Karpas-422 (cell line): ENCODE results near the gene TMEM53. TPM values are rescaled to one million over a fixed set of nuclear protein-coding genes. Genes with fewer than 3 reads are reported as not detected.

Source experiments
- DNase-seq: peaks from one replicate; pipeline ENCODE4 v3.0.0-alpha.2; 2015
- H2AFZ ChIP-seq: fragments of 200-600 bp; sonication (generic); 2 replicates; pipeline ENCODE4 v1.6.1; 2014; ENCODE audit warnings: antibody characterized with exemption, low read length, mixed read lengths
- H3K27ac ChIP-seq: fragments of 200-600 bp; sonication (generic); 2 replicates; pipeline ENCODE4 v1.5.1; 2014; ENCODE audit warnings: mild to moderate bottlenecking, low read length, moderate library complexity
- H3K27me3 ChIP-seq: fragments of 200-600 bp; sonication (generic); 2 replicates; pipeline ENCODE4 v1.6.1; 2014; ENCODE audit warnings: low read length, mixed read lengths
- H3K36me3 ChIP-seq: fragments of 200-600 bp; sonication (generic); 2 replicates; pipeline ENCODE4 v1.6.1; 2014; ENCODE audit warnings: low read length, mixed read lengths; ENCODE audit not compliant: insufficient read depth
- H3K4me1 ChIP-seq: fragments of 200-600 bp; sonication (generic); 2 replicates; pipeline ENCODE4 v1.6.1; 2014; ENCODE audit warnings: mild to moderate bottlenecking, low read length, mixed read lengths
- H3K4me2 ChIP-seq: fragments of 200-600 bp; sonication (generic); 2 replicates; pipeline ENCODE4 v1.6.1; 2014; ENCODE audit warnings: low read length, low read depth, mild to moderate bottlenecking; ENCODE audit not compliant: poor library complexity, severe bottlenecking
- H3K4me3 ChIP-seq: fragments of 200-600 bp; sonication (generic); 2 replicates; pipeline ENCODE4 v1.5.1; 2014; ENCODE audit warnings: mild to moderate bottlenecking, antibody characterized with exemption, low read length, mixed read lengths
- H3K79me2 ChIP-seq: fragments of 200-600 bp; sonication (generic); 2 replicates; pipeline ENCODE4 v1.6.1; 2014; ENCODE audit warnings: mild to moderate bottlenecking, low read length, mixed read lengths
- H3K9ac ChIP-seq: fragments of 200-600 bp; sonication (generic); 2 replicates; pipeline ENCODE4 v1.6.0; 2014; ENCODE audit warnings: low read length
- H3K9me2 ChIP-seq: fragments of 200-600 bp; sonication (generic), shearing (Covaris generic); replicated peaks from 2 replicates; pipeline ENCODE4 v1.6.0; 2014; ENCODE audit warnings: mild to moderate bottlenecking, low read length, moderate library complexity; ENCODE audit not compliant: insufficient read depth
- H3K9me3 ChIP-seq: fragments of 300-700, 200-600 bp; sonication (generic); 2 replicates; pipeline ENCODE4 v1.6.1; 2014; ENCODE audit warnings: low read length, mixed read lengths
- H4K20me1 ChIP-seq: fragments of 200-600 bp; sonication (generic); 2 replicates; pipeline ENCODE4 v1.6.1; 2014; ENCODE audit warnings: mild to moderate bottlenecking, antibody characterized with exemption, low read length, low read depth; ENCODE audit not compliant: insufficient read depth
- total RNA-seq: library from RNA; depleted of rRNA; stranded (reverse); fragments of >200 nt; shearing (Covaris generic); gene quantifications from 2 replicates; pipeline ENCODE4 v1.2.3, GENCODE V29; 2014; ENCODE audit warnings: low replicate concordance

The TMEM53 gene
- total RNA-seq, 1 experiment from 2014 or later: 10.7 TPM

DNA sequence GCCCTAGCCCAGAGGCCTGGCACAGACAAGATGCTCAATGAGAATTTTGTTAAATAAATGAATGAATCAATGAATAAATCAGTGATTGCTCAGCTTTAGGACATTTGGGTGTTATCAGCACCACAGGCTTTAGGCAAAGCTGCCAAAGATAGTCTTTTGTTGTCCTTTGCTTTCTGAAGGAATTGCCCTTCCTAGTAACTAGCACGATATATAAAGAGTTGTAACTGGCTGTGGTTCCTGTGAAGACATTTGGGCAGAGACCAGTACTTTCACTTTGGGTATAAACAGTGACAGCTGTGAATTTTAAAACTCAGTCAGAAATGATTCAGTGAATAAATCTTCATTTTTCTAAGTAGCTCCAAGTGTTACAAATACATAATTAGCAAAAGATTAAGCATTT is 43.4 kb upstream of the TMEM53 start:
- DNase-seq: no peak
- Histone ChIP-seq H4K20me1 (no peaks in the 10 kb centered on the region), H3K9me2 (no peaks in the 10 kb centered on the region), H3K27me3 (no peaks in the 10 kb centered on the region), H3K79me2 (no peaks in the 10 kb centered on the region), H3K4me2 (peak overlapping the region; percentile 36), H3K4me1 (peaks cover 83% of the 10 kb centered on the region), H2AFZ (no peak overlapping the region), H3K36me3 (no peaks in the 10 kb centered on the region), H3K4me3 (0 out of 2 replicates have a peak overlapping the region, but pooled peaks have one; percentile 17), H3K9me3 (no peaks in the 10 kb centered on the region), H3K27ac (peak overlapping the region; percentile 52; the same call in 1 of the 2 replicates), H3K9ac (0 out of 2 replicates have a peak overlapping the region, but pooled peaks have one; percentile 10)

DNA sequence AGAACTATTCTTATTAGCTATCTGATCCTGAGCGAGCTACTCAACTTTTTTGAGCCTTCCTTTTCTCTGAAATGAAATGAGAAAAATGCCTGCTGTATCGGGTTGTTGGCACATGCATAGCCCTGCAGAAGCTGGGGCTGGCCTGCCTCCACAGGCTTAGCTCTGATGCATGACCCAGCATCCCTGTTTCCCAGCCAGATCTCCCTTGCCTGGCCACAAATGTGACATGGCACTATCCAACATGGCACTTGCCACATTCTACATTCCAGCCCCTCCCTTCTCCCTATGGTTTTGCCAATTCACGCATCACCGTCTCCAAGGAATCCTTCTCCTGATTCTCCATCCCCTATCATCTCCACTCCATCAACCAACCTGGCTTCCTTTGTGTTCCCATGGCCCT is 42.9 kb upstream of the TMEM53 start:
- H4K20me1 ChIP-seq: no peaks in the 10 kb centered on the region
- H3K9me2 ChIP-seq: no peaks in the 10 kb centered on the region
- H3K9me3 ChIP-seq: no peaks in the 10 kb centered on the region
- DNase-seq: no peak
- no peak overlapping the region for H3K4me3 ChIP-seq
- peak overlapping the region; percentile 36 for H3K4me2 ChIP-seq
- peaks cover 83% of the 10 kb centered on the region for H3K4me1 ChIP-seq
- no peak overlapping the region for H2AFZ ChIP-seq
- peak overlapping the region; percentile 52; the same call in 1 of the 2 replicates for H3K27ac ChIP-seq
- H3K27me3 ChIP-seq: no peaks in the 10 kb centered on the region
- no peak overlapping the region for H3K9ac ChIP-seq
- H3K36me3 ChIP-seq: no peaks in the 10 kb centered on the region
- no peaks in the 10 kb centered on the region for H3K79me2 ChIP-seq

DNA sequence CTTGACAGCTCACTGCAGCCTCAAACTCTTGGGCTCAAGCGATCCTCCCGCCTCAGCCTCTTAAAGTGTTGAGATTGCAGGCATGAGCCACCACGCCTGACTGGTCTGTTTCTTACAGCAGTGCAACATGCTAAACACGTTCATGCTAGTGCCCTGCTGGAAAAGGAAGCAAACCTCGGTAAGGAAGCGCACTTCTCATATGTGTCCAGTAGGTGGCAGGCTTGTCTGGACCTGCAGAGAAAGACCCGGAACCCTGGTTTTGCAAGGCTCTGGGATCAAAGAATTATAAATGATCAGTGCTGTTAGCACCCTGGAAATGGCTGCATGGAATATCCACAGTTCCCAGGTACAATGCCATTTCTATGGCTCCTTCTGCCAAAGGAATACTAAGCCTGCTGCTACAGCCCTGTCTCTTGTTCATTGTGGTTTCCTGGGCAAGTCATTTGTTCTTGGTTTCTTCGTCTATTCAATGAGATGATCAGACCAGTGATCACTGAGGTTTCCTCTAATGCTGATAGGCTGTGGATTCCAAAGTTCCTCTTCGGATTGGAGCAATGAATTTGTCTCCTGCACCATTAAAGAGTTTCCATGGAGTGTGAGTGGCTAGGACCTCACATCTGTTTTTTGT is 40.8 kb upstream of the TMEM53 start:
- peak overlapping the region; percentile 98 for H3K27ac ChIP-seq
- H3K9ac ChIP-seq: peak overlapping the region; percentile 60
- no peaks in the 10 kb centered on the region for H3K9me2 ChIP-seq
- H3K4me1 ChIP-seq: peaks cover 74% of the 10 kb centered on the region
- H3K36me3 ChIP-seq: no peaks in the 10 kb centered on the region
- H3K27me3 ChIP-seq: no peaks in the 10 kb centered on the region
- H3K9me3 ChIP-seq: no peaks in the 10 kb centered on the region
- H3K4me3 ChIP-seq: no peak overlapping the region
- peak overlapping the region; percentile 34 for H3K4me2 ChIP-seq
- H4K20me1 ChIP-seq: no peaks in the 10 kb centered on the region
- no peaks in the 10 kb centered on the region for H3K79me2 ChIP-seq
- peak overlapping the region; percentile 49 for H2AFZ ChIP-seq
- peak; percentile 96 for DNase-seq

DNA sequence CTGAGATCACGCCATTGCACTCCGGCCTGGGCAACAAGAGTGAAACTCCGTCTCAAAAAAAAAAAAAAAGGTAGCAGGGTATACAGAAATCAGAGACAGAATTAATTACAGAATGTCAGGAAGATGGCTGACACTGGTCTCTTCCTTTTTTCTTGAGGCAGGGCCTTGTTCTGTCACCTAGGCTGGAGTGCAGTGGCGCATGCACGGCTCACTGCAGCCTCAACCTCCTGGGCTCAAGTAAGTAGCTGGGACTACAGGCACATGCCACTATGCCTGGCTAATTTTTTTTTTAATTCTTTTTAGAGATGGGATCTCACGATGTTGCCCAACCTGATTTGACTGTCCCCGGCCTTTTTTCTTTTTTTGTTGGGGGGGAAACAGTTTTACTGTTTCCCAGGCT is 40.3 kb upstream of the TMEM53 start:
- DNase-seq: peak; percentile 85
- Histone ChIP-seq H4K20me1 (no peaks in the 10 kb centered on the region), H3K4me1 (peaks cover 71% of the 10 kb centered on the region), H3K27ac (peak overlapping the region; percentile 98), H3K4me3 (no peak overlapping the region), H3K9me3 (no peaks in the 10 kb centered on the region), H3K27me3 (no peaks in the 10 kb centered on the region), H3K4me2 (peak overlapping the region; percentile 34), H2AFZ (peak overlapping the region; percentile 19; the same call in 1 of the 2 replicates), H3K79me2 (no peaks in the 10 kb centered on the region), H3K36me3 (no peaks in the 10 kb centered on the region), H3K9me2 (no peaks in the 10 kb centered on the region), H3K9ac (peak overlapping the region; percentile 60)

DNA sequence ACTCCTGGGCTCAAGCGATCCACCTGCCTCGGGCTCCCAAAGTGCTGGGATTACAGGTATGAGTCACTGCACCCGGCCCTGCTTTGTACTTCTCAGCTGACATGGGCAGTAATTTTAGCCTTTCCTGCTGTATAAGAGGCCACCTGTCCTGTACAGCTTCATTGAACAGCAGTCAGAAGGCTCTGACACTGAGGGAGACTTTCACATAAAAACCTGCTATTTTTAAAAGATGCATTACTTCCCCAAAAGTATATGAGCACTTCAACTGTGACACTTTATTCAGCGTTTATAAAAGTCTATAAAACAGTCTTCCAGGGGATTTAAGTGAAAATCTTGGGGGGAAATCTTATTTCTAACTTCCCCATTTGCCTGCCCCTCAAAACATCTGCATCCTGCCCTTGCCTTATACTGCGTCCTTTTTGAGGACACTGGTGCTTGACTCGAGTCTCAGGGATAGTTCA is 39.1 kb upstream of the TMEM53 start:
- H3K27me3 ChIP-seq: no peaks in the 10 kb centered on the region
- H3K79me2 ChIP-seq: no peaks in the 10 kb centered on the region
- H2AFZ ChIP-seq: no peak overlapping the region
- H3K4me3 ChIP-seq: peak overlapping the region; percentile 3
- no peaks in the 10 kb centered on the region for H4K20me1 ChIP-seq
- H3K27ac ChIP-seq: peak overlapping the region; percentile 98
- no peaks in the 10 kb centered on the region for H3K36me3 ChIP-seq
- peak; percentile 92 for DNase-seq
- H3K9ac ChIP-seq: peak overlapping the region; percentile 27
- H3K4me2 ChIP-seq: peak overlapping the region; percentile 62
- H3K9me2 ChIP-seq: no peaks in the 10 kb centered on the region
- H3K4me1 ChIP-seq: peaks cover 70% of the 10 kb centered on the region
- no peaks in the 10 kb centered on the region for H3K9me3 ChIP-seq

DNA sequence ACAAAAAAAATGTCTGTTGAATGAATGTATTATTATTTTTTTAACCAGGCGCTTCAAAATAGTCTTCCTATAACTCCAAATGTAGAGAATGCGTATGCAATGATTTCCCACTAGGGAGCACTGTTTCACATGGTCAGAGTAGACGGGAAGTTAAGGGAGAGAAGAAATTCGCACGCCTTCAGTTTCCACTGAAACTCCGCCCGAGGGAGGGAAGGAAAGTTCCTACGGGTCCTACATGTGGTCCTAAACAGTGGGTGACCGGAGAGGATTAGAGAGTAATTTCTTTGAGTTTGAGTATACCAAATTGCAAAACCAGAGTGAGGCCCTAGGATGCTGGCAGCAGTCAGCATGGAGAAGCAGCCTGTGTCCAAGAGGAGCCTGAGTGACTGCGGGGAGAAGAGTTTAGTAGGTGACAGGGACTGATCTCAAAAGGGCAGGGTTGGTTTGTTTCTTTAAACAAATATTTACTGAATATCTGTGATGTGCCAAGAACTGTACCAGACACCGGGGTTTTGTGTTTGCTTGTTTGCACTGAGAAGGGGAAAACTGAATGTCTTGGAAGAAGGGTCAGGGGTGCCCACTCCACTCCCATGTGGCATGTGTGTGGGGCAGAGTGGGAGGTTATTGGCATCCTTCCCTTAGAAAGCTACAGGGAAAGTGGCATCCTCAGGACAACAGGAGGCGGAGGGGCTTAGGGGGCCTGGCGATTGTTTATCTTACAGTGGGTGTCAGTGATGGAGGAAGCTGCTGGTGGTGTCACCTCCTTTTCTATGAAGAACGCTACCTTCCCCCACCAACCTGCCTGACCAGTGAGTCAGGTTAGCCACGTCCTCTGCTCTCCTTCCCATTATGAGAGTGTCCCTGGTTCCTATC is 33.9 kb upstream of the TMEM53 start:
- Histone ChIP-seq H3K4me3 (peak overlapping the region; percentile 35; the same call in 1 of the 2 replicates), H3K9ac (peak overlapping the region; percentile 48), H3K79me2 (no peaks in the 10 kb centered on the region)

DNA sequence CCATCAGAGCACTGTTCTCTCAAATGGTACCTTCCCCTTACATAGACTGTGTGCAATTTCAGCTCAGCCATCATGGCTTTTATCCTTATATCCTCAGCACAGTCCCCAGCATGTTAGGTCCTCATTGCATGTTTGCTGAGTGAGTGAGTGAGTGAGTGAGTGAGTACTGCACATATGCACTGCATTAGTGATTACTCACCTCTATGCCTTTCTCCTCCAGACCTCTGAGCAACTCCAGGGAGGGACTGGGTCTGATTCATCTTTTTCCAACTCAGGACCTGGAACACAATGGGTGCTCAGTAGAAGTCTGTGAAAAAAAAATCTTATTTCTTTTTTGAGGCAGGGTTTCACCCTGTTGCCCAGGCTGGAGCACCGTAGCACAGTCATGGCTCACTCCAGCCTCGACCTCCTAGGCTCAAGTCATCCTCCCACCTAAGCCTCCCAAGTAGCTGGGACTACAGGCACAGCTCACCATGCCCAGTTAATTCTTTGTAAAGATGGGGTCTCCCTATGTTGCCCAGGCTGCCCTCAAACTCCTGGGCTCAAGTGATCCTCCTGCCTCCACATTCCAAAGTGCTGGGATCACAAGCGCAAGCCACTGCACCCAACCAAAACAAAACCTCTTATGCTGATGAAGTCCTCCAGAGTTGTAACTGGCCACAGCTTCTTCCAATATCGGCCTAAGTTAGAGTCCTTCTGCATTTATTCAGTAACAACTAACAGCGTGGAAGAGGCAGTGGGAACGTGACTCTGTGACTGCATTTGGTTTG is 33.0 kb upstream of the TMEM53 start:
- Histone ChIP-seq H3K4me1 (peaks cover 27% of the 10 kb centered on the region), H3K9me3 (no peaks in the 10 kb centered on the region), H3K27me3 (no peaks in the 10 kb centered on the region), H3K9ac (no peak overlapping the region), H3K36me3 (no peaks in the 10 kb centered on the region), H3K4me3 (no peak overlapping the region), H2AFZ (no peak overlapping the region), H3K9me2 (no peaks in the 10 kb centered on the region), H3K4me2 (peak overlapping the region; percentile 57), H3K27ac (no peak overlapping the region), H3K79me2 (no peaks in the 10 kb centered on the region), H4K20me1 (no peaks in the 10 kb centered on the region)
- DNase-seq: no peak

More for the DNA sequence above, 33.9 kb upstream of the TMEM53 start:
- Histone ChIP-seq H3K9me2 (no peaks in the 10 kb centered on the region), H3K27me3 (no peaks in the 10 kb centered on the region), H3K4me1 (peaks cover 36% of the 10 kb centered on the region), H3K36me3 (no peaks in the 10 kb centered on the region), H3K4me2 (peak overlapping the region; percentile 57), H3K9me3 (no peaks in the 10 kb centered on the region), H3K27ac (peak overlapping the region; percentile 27; the same call in 1 of the 2 replicates), H2AFZ (peak overlapping the region; percentile 73), H4K20me1 (no peaks in the 10 kb centered on the region)
- peak; percentile 87 for DNase-seq
